ENCODE data around the gene KHNYN. TPM values are rescaled to one million over a fixed set of nuclear protein-coding genes. Genes with fewer than 3 reads are reported as not detected.

KHNYN gene
- total RNA-seq, 2 donors from 2014 or later = 118 to 128 TPM

- peaks cover 30% of the 10 kb centered on the region for H3K27me3 Mint-ChIP-seq
- H3K36me3 Mint-ChIP-seq (ENCODE audit: low read depth) = peaks cover 2% of the 10 kb centered on the region
- H3K27ac Mint-ChIP-seq = no peak overlapping the region
- H3K4me3 Mint-ChIP-seq = no peak overlapping the region
- ATAC-seq = no peak
- H3K9me3 ChIP-seq (ENCODE audit: control insufficient read depth, low read length, poor library complexity, severe bottlenecking) = no peaks in the 10 kb centered on the region
- DNase-seq = no peak
- peaks cover 19% of the 10 kb centered on the region for H3K4me1 Mint-ChIP-seq
Measured at GRCh38 chr14:24395609-24396582, 33.9 kb upstream of the KHNYN start.

- ATAC-seq = no peak
- Mint-ChIP-seq H3K4me1 (peaks cover 25% of the 10 kb centered on the region), H3K27me3 (peaks cover 26% of the 10 kb centered on the region), H3K27ac (peak overlapping the region; percentile 80), H3K4me3 (peak overlapping the region; percentile 69), H3K36me3 (ENCODE audit: low read depth) (no peaks in the 10 kb centered on the region)
- DNase-seq = no peak
- H3K9me3 ChIP-seq (ENCODE audit: control insufficient read depth, low read length, poor library complexity, severe bottlenecking) = no peaks in the 10 kb centered on the region
Measured at GRCh38 chr14:24397639-24398292, 32.0 kb upstream of the KHNYN start.

- no peak for ATAC-seq
- Mint-ChIP-seq H3K27me3 (peaks cover 29% of the 10 kb centered on the region), H3K4me3 (no peak overlapping the region), H3K27ac (no peak overlapping the region), H3K4me1 (peaks cover 25% of the 10 kb centered on the region), H3K36me3 (ENCODE audit: low read depth) (no peaks in the 10 kb centered on the region)
- no peak for DNase-seq
- H3K9me3 ChIP-seq (ENCODE audit: control insufficient read depth, low read length, poor library complexity, severe bottlenecking) = no peaks in the 10 kb centered on the region
Measured at GRCh38 chr14:24398293-24398652, 31.5 kb upstream of the KHNYN start.

DNA sequence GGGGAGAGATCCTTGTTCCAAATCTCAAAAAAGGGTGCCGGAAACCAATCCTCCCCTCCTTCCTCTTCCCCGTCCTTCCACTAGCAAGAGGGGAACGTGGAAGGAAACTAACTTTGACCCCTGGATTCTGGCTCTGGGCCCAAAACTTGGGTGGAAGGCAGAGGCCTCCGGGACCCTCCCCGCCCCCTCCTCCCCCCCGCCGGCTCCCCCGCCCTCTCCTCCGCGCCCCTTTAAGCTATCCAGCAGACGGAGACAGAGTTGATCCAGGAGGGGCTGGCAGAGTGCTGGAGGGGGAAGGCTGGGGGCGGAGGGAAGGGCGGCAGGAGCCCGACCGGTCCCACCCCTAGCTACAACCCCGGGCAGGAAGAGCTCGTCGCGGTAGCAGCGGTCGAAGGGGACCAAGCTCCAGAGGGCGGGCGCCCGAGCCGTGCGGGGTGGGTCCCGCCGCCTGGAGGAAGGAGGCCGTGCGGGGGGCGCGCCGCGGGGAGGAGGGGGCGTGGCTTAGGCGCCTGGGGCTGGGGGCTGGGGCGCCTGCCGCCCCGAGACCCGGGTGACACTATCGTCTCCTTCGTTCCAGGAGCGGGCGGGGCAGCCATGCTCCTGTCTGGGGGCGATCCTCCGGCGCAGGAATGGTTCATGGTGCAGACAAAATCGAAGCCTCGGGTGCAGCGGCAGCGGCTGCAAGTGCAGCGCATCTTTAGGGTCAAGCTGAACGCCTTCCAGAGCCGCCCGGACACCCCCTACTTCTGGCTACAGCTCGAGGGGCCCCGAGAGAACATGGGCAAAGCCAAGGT, 30.9 kb upstream of the KHNYN start, which contains the start of gene NYNRIN:
NYNRIN (plus strand) TSS at position 351 of the 794 bp plus-strand sequence; CDS start at position 595, 244 bp downstream.
- peak; percentile 80 for ATAC-seq
- peak within 1 kb of the TSS; percentile 43 for H3K27ac Mint-ChIP-seq
- no peaks in the 10 kb centered on the region for H3K9me3 ChIP-seq (ENCODE audit: control insufficient read depth, low read length, poor library complexity, severe bottlenecking)
- peak within 1 kb of the TSS; percentile 87 for H3K4me3 Mint-ChIP-seq
- no peaks in the 10 kb centered on the region for H3K36me3 Mint-ChIP-seq (ENCODE audit: low read depth)
- H3K4me1 Mint-ChIP-seq = peaks cover 25% of the 10 kb centered on the region
- H3K27me3 Mint-ChIP-seq = peaks cover 35% of the 10 kb centered on the region
- peak in 1 of 3 donors; percentile 28 for DNase-seq

DNA sequence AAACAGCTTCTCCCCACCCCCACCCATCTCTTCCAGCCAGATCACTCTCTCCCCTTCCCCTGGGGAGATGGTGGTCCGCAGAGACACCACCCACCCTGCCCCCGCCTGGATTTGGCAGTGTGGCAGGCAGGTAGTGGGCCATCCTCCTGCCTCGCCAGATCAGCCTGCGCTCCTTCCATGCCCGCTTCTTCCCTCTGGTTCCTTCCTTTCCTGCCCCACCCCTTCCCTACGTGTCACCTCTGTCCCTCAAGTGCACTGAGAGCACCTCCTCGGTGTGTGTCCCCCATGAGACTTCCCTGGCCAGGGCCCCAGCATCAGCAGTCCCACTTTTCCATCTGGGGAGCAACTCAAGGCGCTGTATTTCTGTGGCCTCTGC, 30.3 kb upstream of the KHNYN start:
- DNase-seq (no peak), ATAC-seq (no peak)
- Mint-ChIP-seq H3K4me3 (peak overlapping the region; percentile 87), H3K4me1 (peaks cover 25% of the 10 kb centered on the region), H3K27me3 (peaks cover 41% of the 10 kb centered on the region), H3K27ac (peak overlapping the region; percentile 43), H3K36me3 (ENCODE audit: low read depth) (peaks cover 2% of the 10 kb centered on the region)
- H3K9me3 ChIP-seq (ENCODE audit: control insufficient read depth, low read length, poor library complexity, severe bottlenecking) = no peaks in the 10 kb centered on the region

DNA sequence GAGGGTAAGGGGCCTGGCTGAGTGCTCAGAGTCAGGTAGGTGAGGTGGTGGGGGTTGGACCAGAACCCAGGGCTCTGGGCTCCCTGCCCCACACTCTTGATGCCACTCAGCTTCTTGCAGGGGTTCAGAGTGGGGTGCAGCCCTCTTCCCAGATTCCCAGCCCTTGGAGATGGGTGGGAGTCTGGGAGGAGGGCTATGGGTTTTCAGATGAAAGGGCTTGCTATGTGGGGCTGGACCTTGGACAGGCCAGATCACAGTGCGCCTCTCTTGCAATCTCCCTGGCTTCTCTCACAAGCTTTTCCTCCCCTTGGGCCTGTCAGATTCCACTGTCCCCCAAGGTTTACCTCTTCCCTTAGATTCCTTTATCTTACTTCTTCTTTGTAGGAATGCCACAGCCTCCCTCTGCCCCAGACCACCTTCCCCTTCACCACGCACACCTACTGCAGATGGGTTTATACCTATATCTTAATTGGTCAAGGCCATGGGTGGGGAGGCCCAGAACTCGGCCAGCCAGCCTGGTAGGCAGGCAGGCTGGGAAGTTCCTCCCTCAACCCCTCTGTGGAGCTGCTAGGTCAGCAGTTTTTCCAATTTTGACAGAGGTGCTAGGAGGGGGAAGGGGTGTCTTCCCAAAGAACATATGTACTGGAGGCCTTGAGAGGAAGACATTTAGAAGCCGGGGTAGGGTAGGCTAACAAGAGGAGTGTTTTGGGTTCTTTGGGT, 29.6 kb upstream of the KHNYN start:
- H3K27me3 Mint-ChIP-seq = peaks cover 45% of the 10 kb centered on the region
- H3K27ac Mint-ChIP-seq = peak overlapping the region; percentile 43
- peak overlapping the region; percentile 87 for H3K4me3 Mint-ChIP-seq
- no peaks in the 10 kb centered on the region for H3K9me3 ChIP-seq (ENCODE audit: control insufficient read depth, low read length, poor library complexity, severe bottlenecking)
- H3K36me3 Mint-ChIP-seq (ENCODE audit: low read depth) = peaks cover 2% of the 10 kb centered on the region
- peaks cover 25% of the 10 kb centered on the region for H3K4me1 Mint-ChIP-seq
- no peak for DNase-seq
- ATAC-seq = no peak

- DNase-seq (no peak), ATAC-seq (no peak)
- Mint-ChIP-seq H3K27ac (no peak overlapping the region), H3K4me1 (peaks cover 21% of the 10 kb centered on the region), H3K4me3 (no peak overlapping the region), H3K36me3 (ENCODE audit: low read depth) (peaks cover 5% of the 10 kb centered on the region), H3K27me3 (peaks cover 54% of the 10 kb centered on the region)
- no peaks in the 10 kb centered on the region for H3K9me3 ChIP-seq (ENCODE audit: control insufficient read depth, low read length, poor library complexity, severe bottlenecking)
Measured at GRCh38 chr14:24401810-24402702, 27.7 kb upstream of the KHNYN start.

DNA sequence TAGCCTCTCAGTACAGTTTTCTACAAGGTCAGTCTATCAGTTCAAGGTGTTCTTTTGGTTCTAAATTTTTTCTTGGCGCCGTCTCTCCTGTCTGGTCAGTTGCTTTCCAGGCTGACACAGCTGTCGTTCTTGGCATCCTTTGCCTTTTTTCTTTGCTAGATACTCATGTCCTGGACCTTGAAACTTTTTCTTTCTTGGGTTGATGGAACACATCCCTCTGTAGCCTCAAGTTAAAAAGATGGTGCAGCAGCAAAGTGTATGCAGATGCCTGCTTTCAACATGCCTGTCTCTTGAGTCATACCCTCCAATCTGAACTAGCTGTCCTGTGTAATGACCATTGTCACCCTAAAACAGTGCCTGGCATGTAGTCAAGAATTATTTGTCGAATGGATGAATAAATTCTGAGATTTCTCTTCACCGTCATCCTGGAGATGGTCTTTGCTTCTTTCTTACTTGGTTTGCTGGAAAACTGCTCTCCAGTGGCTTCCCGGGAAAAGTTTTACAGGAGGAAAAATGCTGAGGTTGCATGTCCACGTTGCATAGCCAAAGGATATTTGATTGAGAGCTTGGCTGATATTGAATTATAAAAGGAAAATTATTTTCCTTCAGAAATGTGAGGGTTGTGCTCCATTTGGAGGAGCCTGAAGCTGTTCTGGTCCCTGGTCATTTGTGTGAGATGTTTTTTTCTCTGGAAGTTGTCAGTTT, 26.3 kb upstream of the KHNYN start:
- no peak overlapping the region for H3K27ac Mint-ChIP-seq
- DNase-seq (no peak), ATAC-seq (no peak)
- peaks cover 5% of the 10 kb centered on the region for H3K36me3 Mint-ChIP-seq (ENCODE audit: low read depth)
- no peak overlapping the region for H3K4me3 Mint-ChIP-seq
- no peaks in the 10 kb centered on the region for H3K9me3 ChIP-seq (ENCODE audit: control insufficient read depth, low read length, poor library complexity, severe bottlenecking)
- peaks cover 15% of the 10 kb centered on the region for H3K4me1 Mint-ChIP-seq
- peaks cover 55% of the 10 kb centered on the region for H3K27me3 Mint-ChIP-seq

DNA sequence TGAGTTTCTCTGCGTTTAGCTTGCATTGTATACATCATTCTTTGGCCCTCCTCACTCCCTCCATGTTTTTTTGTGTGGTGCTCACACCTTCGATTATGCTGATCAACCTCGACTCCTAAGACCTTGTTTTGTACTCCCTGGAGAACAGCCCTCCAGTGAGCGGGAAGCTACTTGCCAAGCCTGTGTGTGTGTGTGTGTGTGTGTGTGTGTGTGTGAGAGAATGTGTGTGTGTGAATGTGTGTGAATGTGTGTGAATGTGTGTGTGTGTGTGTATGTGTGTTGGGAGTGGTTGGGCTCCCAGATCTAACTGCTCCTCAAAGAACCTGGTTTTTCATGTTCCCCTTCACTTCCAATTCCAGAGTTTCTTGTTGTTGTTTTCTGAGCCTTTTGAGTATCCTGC, 24.9 kb upstream of the KHNYN start:
- DNase-seq (no peak), ATAC-seq (no peak)
- Mint-ChIP-seq H3K4me3 (no peak overlapping the region), H3K27me3 (peaks cover 50% of the 10 kb centered on the region), H3K36me3 (ENCODE audit: low read depth) (peaks cover 5% of the 10 kb centered on the region), H3K27ac (no peak overlapping the region), H3K4me1 (peaks cover 10% of the 10 kb centered on the region)
- no peaks in the 10 kb centered on the region for H3K9me3 ChIP-seq (ENCODE audit: control insufficient read depth, low read length, poor library complexity, severe bottlenecking)

GRCh38 chr14:24406416-24406815, 23.3 kb upstream of the KHNYN start:
- no peaks in the 10 kb centered on the region for H3K9me3 ChIP-seq (ENCODE audit: control insufficient read depth, low read length, poor library complexity, severe bottlenecking)
- ATAC-seq (no peak), DNase-seq (no peak)
- H3K27me3 Mint-ChIP-seq = peaks cover 40% of the 10 kb centered on the region
- peaks cover 9% of the 10 kb centered on the region for H3K4me1 Mint-ChIP-seq
- no peak overlapping the region for H3K4me3 Mint-ChIP-seq
- no peak overlapping the region for H3K27ac Mint-ChIP-seq
- peaks cover 5% of the 10 kb centered on the region for H3K36me3 Mint-ChIP-seq (ENCODE audit: low read depth)

- no peaks in the 10 kb centered on the region for H3K9me3 ChIP-seq (ENCODE audit: control insufficient read depth, low read length, poor library complexity, severe bottlenecking)
- Mint-ChIP-seq H3K36me3 (ENCODE audit: low read depth) (peaks cover 5% of the 10 kb centered on the region), H3K27ac (no peak overlapping the region), H3K4me3 (no peak overlapping the region), H3K4me1 (peaks cover 8% of the 10 kb centered on the region), H3K27me3 (peaks cover 37% of the 10 kb centered on the region)
- ATAC-seq (no peak), DNase-seq (no peak)
Measured at GRCh38 chr14:24407608-24408325, 22.0 kb upstream of the KHNYN start.

Data from T-helper 17 cell (primary cell).